ENCODE results near the gene PSMA8. TPM values are rescaled to one million over a fixed set of nuclear protein-coding genes. Genes with fewer than 3 reads are reported as not detected.

Gene PSMA8
- total and polyA plus RNA-seq, 2 of the 13 experiments (the other 11 are each of a cell fraction or from before 2014, with no cell fraction given): not detected

GRCh38 chr18:26090130-26091046 lies 43.3 kb upstream of the PSMA8 start, which contains the start of gene SS18 (continued):
- TF ChIP-seq HNF1A (IDR thresholded peaks at IDR 0.05; ENCODE audit: low read depth) (no peak), HNF1A (CRISPR knock-in tag; IDR thresholded peaks at IDR 0.05; ENCODE audit: borderline replicate concordance) (no peak), SMC3 (IDR thresholded peaks at IDR 0.05; ENCODE audit: low read length) (no peak), TSC22D2 (CRISPR knock-in tag; IDR thresholded peaks at IDR 0.05; ENCODE audit: borderline replicate concordance) (0 out of 2 replicates have a peak, but pooled peaks have one; percentile 12), E2F2 (CRISPR knock-in tag; IDR thresholded peaks at IDR 0.05; ENCODE audit: borderline replicate concordance) (no peak), RNF2 (conservative IDR thresholded peaks at IDR 0.05; ENCODE audit: low read depth) (no peak), NR2F6 (IDR thresholded peaks at IDR 0.05) (no peak), NR2F6 (CRISPR knock-in tag; IDR thresholded peaks at IDR 0.05) (0 out of 2 replicates have a peak, but pooled peaks have one; percentile 13), ARID4A (CRISPR knock-in tag; IDR thresholded peaks at IDR 0.05; ENCODE audit: borderline replicate concordance) (peak; percentile 83; the same call in 1 of the 2 replicates), ZNF280D (CRISPR knock-in tag; IDR thresholded peaks at IDR 0.05) (0 out of 2 replicates have a peak, but pooled peaks have one; percentile 16), ZNF235 (CRISPR knock-in tag; IDR thresholded peaks at IDR 0.05; ENCODE audit: borderline replicate concordance) (no peak), TCF12 (IDR thresholded peaks at IDR 0.05) (no peak), TCF12 (CRISPR knock-in tag; IDR thresholded peaks at IDR 0.05) (no peak), ZNF124 (CRISPR knock-in tag; IDR thresholded peaks at IDR 0.05) (0 out of 2 replicates have a peak, but pooled peaks have one; percentile 41), BHLHE40 (IDR thresholded peaks at IDR 0.05; ENCODE audit: low read length) (peak; percentile 94)

All from HepG2 (cell line).